Renal cortical epithelial cell (primary cell): ENCODE results near the gene CRAMP1. TPM values are rescaled to one million over a fixed set of nuclear protein-coding genes. Genes with fewer than 3 reads are reported as not detected.

Source experiments
- DNase-seq: peaks from one replicate; pipeline ENCODE4 v3.0.0-alpha.2; 2011; ENCODE audit warnings: low read depth
- total RNA-seq: library from RNA; depleted of rRNA; stranded (reverse); fragments of >200 nt; gene quantifications from 2 replicates; pipeline ENCODE4 v1.2.3, GENCODE V29; 2014

CRAMP1 gene
- total RNA-seq, 1 donor from 2014 or later: 14.2 TPM

DNA sequence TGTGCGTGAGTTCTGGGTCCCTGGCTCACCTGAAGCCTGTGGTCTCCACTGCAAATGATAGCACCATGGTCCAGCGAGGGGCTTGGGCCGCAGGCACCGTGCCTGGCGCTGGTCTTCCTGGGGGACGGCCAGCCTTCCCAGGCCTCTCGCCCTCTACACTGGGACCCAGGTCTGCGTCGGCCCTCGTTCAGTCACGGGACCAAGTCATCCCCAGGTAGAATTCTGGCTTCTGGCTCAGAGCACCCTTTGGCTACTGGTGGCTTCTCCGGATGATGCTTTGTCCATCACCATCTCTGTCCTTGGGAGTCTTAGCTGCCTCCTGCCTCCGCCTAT lies 20.4 kb downstream of the CRAMP1 start:
- DNase-seq: no peak

GRCh38 chr16:1633310-1633709 lies 21.1 kb downstream of the CRAMP1 start:
- DNase-seq: no peak

GRCh38 chr16:1634541-1634940 lies 22.4 kb downstream of the CRAMP1 start:
- no peak for DNase-seq

GRCh38 chr16:1635070-1635469 lies 22.9 kb downstream of the CRAMP1 start:
- DNase-seq: no peak

GRCh38 chr16:1637526-1637925 lies 25.4 kb downstream of the CRAMP1 start:
- DNase-seq: no peak

DNA sequence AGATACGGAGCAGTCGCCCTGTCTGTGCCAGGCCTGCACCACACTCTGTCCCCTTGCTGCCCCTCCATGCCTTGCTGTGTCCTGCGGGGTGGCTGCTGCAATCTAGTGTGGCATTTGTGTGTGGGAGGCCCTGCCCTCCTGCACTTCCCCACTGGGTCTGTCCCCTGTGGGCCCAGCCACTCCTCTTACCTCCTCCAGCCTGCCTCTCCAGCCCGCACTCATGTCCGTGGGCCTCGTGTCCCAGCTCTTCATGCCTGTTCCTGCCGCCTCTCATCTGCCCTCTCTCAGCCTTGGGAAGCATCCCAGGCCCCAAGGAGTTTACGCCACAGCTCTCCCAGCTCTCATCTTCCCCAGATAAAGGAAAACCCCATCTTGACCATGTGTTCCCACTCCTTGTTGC lies 26.6 kb downstream of the CRAMP1 start:
- DNase-seq: no peak

- no peak for DNase-seq
Measured at GRCh38 chr16:1639282-1639681, 27.1 kb downstream of the CRAMP1 start.

- no peak for DNase-seq
Measured at GRCh38 chr16:1639860-1640259, 27.7 kb downstream of the CRAMP1 start.

GRCh38 chr16:1640261-1640941 lies 28.2 kb downstream of the CRAMP1 start:
- DNase-seq: no peak

- no peak for DNase-seq
Measured at GRCh38 chr16:1641261-1641660, 29.1 kb downstream of the CRAMP1 start.

DNA sequence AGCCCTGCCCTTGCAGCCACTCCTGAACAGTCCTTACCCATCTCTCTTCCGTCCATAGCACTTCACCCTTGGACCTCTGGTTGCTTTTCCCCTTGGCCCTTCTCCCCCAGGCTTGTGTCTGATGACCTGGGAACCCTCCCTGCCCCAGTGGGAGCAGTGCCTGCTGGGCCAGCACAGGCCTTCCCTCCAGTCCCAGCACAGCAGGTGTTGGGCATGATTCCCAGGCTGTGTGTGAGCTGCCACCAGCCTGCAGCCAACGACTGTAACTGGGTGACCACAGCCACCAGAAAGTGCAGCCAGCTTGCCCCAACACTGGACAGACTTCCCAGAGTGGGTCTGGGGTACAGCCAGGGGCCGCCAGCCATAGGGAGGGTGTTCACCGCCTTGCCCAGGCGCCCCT lies 30.0 kb downstream of the CRAMP1 start:
- no peak for DNase-seq

GRCh38 chr16:1642753-1643152 lies 30.6 kb downstream of the CRAMP1 start:
- no peak for DNase-seq

DNA sequence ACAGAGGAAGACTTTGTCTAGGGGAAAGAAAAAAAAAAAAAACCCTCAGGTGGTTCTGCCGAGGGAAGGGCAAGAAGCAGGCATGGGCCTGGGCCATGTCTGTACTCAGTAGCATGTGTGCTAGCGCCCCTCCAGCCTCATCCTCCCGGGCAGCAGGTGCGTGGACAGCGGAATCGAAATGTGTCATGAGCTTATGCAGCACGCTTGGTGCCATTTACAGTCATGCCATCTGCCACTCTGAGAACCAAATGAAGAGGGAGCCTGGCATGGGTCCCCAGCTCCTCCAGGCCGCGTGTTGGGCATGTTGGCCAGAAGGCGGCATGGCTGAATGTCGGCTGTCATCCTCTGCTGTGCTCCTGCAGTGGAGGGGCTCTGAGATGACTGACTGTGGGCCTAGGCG lies 31.4 kb downstream of the CRAMP1 start:
- no peak for DNase-seq

DNA sequence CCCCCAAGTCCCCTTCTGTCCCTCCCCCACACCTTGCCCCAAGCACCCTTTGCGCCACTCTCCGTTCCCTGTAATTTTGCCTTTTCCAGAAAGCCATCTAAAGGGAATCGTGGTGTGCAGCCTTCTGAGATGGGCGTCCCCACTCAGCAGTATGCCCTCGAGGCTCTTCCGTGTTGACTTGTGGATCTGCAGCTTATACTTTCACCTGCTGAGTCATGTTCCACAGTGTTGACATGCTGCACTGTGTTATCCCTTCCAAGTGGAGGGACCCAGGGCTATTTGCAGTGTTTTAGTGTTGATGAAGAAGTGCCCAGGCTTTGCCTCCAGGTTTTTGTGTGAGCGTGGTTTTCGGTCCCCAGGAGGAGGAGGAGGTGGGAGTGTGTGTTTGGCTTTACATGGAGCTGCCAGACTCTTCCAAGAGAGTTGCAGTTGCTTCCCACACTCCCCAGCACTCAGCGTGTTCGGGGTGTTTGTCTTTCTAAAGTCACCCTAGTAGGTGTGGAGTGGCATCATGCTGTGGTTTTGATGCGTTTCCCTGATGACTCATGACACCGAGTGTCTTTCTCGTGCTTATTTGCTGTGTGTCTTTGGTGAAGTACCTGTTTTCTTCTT lies 33.9 kb downstream of the CRAMP1 start:
- peak; percentile 82 for DNase-seq

DNA sequence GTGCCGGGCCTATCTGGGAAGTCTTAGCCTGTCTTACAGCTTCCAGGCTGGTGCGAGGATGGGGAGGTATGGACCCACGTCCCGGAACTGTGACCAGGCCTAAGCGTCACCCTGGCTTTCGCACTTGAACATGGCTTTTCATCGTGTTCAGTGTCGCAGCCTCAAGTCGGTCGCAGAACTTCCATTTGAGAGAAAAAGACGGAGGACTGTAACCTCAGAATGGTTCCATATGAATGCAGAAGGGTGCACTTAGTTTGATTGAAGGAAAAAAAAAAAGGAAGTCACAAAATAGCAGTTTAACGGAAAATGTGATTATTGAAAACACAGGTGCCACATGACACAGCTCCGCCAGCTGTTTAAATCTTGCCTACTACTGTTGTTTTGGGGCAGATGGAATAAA lies 35.7 kb downstream of the CRAMP1 start:
- DNase-seq: no peak

DNA sequence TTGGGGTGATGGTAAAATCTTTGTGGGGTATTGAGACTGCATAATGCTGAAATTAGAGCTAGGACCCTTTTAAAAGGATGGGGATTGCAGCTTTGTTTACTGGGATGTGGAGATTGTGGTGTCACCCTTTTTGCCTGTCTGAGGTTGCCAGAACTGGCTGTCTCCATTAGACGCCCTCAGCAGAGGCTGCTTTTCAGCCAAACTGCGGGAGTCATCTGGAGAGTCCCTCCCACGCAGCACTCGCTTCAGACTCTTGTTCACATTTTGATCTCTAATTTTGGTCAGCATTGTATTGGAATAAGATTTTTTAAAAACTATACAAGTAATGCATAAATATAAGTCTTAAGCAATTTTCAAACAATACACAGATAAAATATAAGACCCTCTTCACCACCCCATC lies 38.0 kb downstream of the CRAMP1 start:
- no peak for DNase-seq

GRCh38 chr16:1651094-1651973 lies 39.2 kb downstream of the CRAMP1 start:
- no peak for DNase-seq

- DNase-seq: no peak
Measured at GRCh38 chr16:1651974-1652312, 39.8 kb downstream of the CRAMP1 start.

DNA sequence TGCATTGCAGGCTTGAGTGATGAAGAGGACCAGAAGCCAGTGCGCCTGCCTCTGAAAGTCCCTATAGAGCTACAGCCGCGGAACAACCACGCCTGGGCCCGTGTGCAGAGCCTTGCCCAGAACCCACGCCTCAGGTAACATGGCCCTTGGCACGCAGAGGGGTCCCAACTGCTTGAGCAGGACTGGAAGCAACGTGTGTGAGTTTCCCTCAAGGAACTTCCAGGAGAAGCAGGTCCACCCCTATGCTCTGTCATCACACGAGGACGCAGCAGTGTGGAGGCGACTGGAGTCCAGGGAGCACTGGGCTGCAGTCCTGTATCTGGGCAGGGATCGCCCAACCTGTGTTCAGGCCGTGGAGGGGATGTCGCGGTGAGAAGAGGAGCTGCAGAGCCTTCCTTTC lies 40.9 kb downstream of the CRAMP1 start:
- no peak for DNase-seq

- DNase-seq: no peak
Measured at GRCh38 chr16:1654505-1655268, 42.5 kb downstream of the CRAMP1 start.

DNA sequence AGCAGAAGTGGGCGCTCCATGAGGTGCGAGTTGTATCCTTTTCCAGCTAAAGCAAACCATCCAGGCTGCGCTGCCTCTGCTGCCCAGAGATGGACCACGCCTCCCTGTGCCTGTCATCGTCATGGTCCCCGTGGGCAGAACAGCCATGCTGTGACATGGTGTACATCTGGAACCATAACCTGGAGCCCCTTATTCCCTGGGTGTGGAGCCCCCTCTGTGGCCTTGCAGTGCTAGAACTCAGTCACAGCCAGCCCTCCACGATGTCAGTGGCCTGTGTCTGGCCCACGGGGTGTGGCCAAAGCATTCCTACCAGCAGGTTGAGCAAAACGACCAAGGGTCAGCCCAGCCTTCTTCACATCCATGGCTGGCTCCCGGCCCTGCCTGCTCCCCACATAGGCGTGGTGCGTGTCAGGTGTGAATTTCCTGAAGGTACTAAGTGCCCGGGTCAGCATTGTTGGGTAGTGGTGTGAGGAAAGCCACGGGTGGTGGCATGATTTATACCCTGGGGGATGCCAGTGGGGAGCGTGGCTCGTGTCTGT lies 43.2 kb downstream of the CRAMP1 start:
- no peak for DNase-seq
